Stimulated activated CD8-positive, alpha-beta memory T cell treated with anti-CD3 and anti-CD28 coated beads, Interleukin-2, amount 100 ng/mL, for 48 hours (primary cell): ENCODE measurements around the gene EFCAB8.

Experiments used
- DNase-seq, 2 donors: peaks; one replicate each; pipeline ENCODE4 v3.0.0-alpha.2; 2020; ENCODE audit warnings: low read depth in 2 of 2

The EFCAB8 gene

DNA sequence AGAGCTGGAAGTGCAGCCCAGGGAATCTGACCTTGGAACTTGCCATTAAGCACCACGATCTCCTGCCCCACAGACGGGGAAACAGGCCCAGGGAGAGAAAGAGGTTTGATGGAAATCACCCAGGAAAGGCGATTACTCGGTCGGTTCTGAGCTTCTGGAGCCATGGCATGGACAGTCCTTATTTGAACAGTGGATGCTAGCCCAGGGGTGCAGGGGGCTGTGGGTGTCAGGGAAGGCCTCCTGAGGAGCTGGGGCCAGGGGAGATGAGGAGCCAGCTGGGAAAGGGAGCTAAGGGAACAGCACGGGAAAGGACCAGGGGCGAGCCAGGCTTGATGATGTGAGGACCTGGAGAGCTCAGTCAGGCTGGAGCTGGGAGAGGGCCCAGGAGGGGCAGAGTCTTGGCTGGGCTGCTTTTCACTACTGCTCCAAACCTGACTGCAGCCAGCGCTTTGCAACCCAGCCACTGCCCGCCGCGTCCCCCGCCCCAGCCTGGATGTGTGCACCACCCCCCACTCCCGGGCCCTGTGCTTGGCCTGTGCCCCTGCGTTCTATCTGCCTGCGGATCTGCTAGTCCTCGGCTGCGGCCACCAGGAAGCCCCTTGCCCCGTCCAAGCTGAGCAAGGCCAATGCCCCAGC is 127.7 kb downstream of the EFCAB8 start:
- no peak for DNase-seq

GRCh38 chr20:32987044-32987825 is 128.5 kb downstream of the EFCAB8 start:
- no peak for DNase-seq

GRCh38 chr20:32988008-32988407 is 129.3 kb downstream of the EFCAB8 start:
- no peak for DNase-seq

DNA sequence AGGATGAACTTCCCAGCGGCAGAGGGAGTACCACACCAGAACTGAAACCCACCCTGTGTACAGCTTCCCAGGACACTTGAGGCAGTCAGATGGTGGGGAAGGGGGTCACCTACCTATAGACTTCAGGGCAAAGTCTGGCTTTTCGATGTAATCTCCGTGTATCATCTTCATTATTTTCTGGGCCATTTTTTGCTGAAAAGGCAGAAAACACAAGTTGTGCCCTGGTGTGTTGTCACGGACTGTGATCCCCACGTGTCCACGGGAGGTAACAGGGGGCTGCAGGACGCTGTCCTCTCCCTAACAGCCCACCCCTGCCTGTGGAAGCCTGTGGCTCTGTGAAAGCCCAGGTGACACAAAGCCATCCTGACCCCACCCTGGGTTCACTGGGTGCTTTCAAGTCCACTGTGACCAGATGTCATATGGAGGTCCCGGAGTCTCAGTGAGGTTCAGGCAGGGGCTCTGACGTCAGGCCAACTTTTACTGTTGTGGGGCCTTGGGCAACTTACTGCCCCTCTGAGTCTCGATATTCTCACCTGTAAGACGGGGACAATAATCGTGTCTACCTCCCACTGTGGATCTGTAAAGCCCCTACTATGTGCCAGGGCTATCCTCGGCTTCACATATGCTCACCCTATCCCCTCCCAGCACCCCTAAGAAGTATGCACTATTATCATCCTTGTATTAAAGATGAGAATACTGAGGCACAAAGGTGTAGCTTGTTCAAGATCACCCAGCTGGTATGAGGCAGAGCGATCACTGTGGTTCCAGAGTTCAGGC is 131.0 kb downstream of the EFCAB8 start:
- DNase-seq: no peak

- DNase-seq: no peak
Observed at GRCh38 chr20:32990426-32990825, 131.7 kb downstream of the EFCAB8 start.

DNA sequence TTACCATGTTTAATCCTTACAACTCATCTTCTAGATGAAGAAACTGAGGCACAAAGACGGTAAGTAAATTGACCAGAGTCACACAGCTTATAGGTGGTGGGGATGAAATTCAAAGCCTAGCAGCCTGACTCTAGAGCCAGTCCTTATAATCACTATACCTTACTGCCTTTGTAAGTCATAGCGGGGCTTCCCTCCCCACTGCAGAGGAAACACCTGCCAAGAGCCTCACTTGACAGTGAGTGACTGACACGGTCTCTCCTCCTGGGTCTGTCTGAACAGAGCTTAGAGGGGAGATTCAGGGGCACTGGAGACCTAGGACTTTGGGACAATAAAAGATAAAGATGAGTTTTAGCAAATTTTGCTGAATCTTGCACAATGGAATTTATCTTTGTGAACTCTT is 132.7 kb downstream of the EFCAB8 start:
- DNase-seq: no peak

- no peak for DNase-seq
Observed at GRCh38 chr20:32991792-32992641, 133.3 kb downstream of the EFCAB8 start.

- DNase-seq: no peak
Observed at GRCh38 chr20:32993496-32994050, 134.8 kb downstream of the EFCAB8 start.

DNA sequence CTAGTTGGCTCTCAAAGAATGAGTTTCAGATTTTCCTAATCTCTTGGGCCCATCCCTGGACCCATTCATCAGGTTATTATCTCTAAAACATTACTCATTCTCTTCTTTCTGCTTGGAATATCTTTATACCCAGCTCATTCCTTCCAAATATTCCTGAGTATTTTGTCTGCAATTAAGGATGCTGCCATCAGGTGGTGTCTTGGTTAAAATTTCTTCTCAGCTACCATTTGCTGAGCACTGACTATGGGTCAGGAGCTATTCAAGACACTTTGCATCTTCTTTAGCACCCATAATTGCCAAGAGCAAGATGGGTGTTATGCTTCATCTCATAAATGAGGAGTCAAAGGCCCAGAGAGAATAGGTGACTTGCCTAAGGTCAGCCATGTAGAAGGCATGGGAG is 137.1 kb downstream of the EFCAB8 start:
- no peak for DNase-seq

DNA sequence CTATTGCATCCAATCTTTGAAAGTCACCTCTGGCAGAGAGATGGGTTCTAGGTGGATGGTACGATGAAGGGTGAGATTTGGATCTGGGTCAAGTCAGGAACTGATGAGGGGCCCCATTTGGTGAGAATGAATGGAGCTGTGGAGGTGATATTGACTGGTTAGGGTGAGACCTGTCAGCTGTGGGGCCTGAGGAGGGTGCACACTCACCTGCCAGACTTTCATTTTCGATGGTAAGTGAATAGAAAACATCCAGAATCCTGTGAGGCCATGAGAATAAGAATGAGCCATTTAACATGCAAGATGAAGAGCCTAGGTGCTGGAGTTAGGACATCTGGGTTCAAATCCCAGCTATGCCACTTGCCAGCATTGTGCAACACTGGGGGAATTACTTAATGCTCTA is 138.7 kb downstream of the EFCAB8 start:
- DNase-seq: no peak

GRCh38 chr20:32999603-33000250 is 141.0 kb downstream of the EFCAB8 start:
- no peak for DNase-seq

- DNase-seq: no peak
Observed at GRCh38 chr20:33000802-33001466, 142.2 kb downstream of the EFCAB8 start.

DNA sequence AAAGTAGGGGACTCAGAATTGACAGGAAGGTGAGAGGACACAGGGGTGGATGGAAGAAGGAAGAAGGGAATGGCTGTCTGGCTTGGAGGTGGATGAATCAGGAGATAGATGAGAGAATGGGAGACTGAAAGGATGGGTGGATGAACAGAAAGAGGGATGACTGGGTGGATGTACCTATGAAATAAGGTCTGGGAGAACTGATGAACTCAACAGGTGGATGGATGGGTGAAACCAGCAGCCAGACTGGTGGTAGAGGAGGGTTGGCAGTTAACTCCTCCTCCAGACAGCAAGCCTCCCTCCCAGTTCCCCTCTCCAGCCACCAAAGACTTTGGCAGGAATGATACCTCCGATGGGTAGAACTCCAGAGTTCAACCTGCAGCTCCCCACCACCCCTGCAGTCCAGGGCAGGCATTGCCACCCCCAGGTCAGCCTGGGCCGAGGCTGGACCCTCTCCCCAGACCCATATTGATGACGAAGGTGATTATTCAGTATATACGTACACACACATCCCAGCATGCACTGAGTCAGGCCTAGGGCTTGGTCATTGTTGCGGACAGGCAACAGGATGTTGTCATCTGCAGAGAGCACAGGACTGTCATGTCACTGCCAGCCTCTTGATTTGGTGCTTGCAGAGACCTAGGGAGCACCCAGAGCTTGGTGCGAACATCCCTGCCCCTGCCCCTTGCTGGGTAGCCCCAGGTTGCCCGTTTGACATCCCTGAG is 143.5 kb downstream of the EFCAB8 start:
- DNase-seq: no peak

DNA sequence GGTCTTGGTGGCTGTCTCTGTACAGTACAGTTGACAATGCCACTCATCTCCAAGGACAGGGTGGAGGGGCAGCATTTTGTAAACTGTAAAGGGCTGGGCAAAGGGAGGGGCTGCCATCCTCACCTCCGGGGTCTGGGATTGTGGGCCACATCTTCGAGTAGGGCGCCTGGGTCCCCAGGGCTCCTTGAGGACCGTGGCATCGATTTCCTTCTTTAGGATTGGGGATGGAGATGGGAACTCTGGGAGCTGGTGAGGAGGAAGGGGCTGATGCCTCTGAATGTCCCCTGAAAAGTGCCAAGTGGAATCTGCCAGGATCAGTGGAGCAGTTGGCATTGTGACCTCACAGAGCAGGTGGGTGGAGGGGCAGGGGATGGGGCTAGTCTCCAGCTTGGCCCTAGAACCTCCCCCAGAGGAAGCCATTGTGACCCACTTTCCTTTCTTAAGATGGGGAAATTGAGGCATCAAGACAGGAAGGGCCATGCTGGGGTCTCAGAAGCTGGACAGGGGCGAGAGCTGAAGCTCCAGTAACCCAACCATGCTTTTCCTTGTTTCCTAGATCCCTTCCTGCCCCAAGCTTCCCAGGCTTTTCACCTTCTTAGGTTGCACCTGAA is 145.5 kb downstream of the EFCAB8 start, which contains the start of gene SUN5:
Gene SUN5 (minus strand): TSS at position 293 of the 611 bp plus-strand sequence. CDS start 93 bp downstream, at position 200.
- no peak for DNase-seq

DNA sequence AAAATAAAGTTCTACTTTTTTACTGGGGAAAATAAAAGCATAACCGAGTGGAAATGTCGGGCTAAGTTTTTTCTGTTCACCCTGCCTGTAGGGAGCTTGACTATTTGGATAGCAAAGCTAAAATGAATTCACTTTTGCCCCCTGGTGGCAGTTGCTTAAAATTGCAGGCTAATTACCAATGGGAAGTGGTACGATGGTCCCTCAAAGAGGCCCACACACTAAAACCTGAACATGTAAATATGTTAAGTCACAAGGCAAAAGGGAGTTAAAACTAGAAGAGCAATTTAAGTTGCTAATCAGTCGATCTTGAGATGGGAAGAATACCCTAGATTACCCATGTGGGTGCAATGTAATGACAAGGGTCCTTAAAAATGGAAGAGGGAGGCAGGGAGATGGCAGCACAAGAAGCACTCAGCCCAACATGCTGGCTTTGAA is 146.4 kb downstream of the EFCAB8 start:
- no peak for DNase-seq

DNA sequence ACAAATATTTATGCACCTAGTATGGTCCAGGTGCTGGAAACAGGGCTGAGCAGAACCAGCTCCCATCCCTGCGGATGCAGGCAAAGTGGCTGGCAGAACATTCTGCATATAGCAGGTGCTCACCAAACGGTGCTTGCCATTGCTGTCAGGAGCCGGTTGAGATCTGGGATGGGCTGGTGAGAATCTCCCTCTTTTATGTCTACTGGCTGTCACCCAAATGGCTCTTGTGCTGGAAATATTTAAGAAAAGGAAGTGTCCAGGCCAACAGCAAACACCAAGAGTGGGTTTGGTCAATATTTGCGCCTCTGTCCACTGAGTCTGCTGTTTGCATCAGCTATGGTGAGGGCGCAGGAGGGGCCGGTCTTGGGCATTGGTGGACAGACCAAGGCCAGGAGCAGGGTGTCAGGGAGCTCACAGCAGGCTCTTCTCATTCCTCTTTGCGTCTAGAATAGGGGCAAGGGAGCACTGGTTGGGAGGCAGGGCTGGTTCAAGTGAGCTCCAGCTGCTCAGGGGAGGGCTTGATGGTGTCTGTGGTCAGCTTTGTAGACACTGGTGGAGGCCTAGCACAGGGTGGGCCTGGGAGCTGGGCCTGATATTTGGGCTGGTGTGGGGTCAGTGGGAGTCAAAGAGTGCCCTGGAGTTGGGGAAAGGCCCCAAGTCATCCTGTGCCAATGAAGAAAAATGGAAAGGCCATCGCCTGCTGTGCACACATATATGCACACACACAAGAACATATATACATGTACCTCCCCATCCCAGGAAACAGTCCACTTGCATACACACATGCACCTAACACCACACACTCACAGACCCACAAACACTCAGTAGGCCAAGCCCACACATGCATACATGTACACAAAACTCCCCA is 147.4 kb downstream of the EFCAB8 start:
- DNase-seq: no peak

GRCh38 chr20:33006776-33007375 is 148.2 kb downstream of the EFCAB8 start:
- no peak for DNase-seq
